PC-3 (cell line): ENCODE results near the gene UNC45B. TPM values are rescaled to one million over a fixed set of nuclear protein-coding genes. Genes with fewer than 3 reads are reported as not detected.

ENCODE experiments used
- ATAC-seq: fragments of 200-7000 bp; cut with Tn5 transposase; 2 replicates; pipeline ENCODE4 v1.9.1; 2020; ENCODE audit warnings: mild to moderate bottlenecking, moderate library complexity
- BruUV-seq: library from RNA; stranded (reverse); fragments of 400-500 nt; replicated peaks from 2 replicates; lab custom pipeline; 2021; lab: Mats Ljungman, UMichigan
- CTCF ChIA-PET: fragments of 300-600 bp; sonication (Branson Sonifier 250); formaldehyde crosslinking; loops from one replicate; lab custom pipeline; 2022; ENCODE audit warnings: antibody characterized with exemption; lab: Charles Lee
- POLR2A ChIA-PET: fragments of 300-600 bp; sonication (Branson Sonifier 250); formaldehyde crosslinking; loops from one replicate; lab custom pipeline; 2022; ENCODE audit warnings: antibody characterized with exemption; ENCODE audit not compliant: unreplicated experiment; lab: Charles Lee
- DNase-seq: peaks from one replicate; pipeline ENCODE4 v3.0.0-alpha.2; 2015
- H2AFZ ChIP-seq: fragments of 300-600 bp; sonication (generic); 2 replicates; pipeline ENCODE4 v1.6.0; 2016; ENCODE audit warnings: antibody characterized with exemption, low read length
- H3F3A ChIP-seq: fragments of 300-600 bp; sonication (generic); one replicate; pipeline ENCODE4 v1.6.0; 2017; ENCODE audit warnings: antibody characterized with exemption, low read length, control low read depth, mild to moderate bottlenecking; ENCODE audit not compliant: unreplicated experiment
- H3K27ac ChIP-seq: fragments of 300-600 bp; sonication (generic); 2 replicates; pipeline ENCODE4 v1.5.1; 2016; ENCODE audit warnings: mild to moderate bottlenecking, low read length
- H3K27me3 ChIP-seq: fragments of 300-600 bp; sonication (generic); 2 replicates; pipeline ENCODE4 v1.6.1; 2016; ENCODE audit warnings: low read length, mixed read lengths
- H3K36me3 ChIP-seq: fragments of 300-600 bp; sonication (generic); 2 replicates; pipeline ENCODE4 v1.6.1; 2016; ENCODE audit warnings: low read depth, mixed run types, low read length, mixed read lengths
- H3K4me1 ChIP-seq: fragments of 300-600 bp; sonication (generic); 2 replicates; pipeline ENCODE4 v1.5.1; 2016; ENCODE audit warnings: low read length; ENCODE audit not compliant: insufficient read depth
- H3K4me2 ChIP-seq: fragments of 300-600 bp; sonication (generic); 2 replicates; pipeline ENCODE4 v1.6.0; 2016; ENCODE audit warnings: low read length
- H3K4me3 ChIP-seq: fragments of 300-600 bp; sonication (generic); 2 replicates; pipeline ENCODE4 v1.5.1; 2016; ENCODE audit warnings: mild to moderate bottlenecking, low read length, mixed read lengths
- H3K79me2 ChIP-seq: fragments of 300-600 bp; sonication (generic); 2 replicates; pipeline ENCODE4 v1.6.1; 2017; ENCODE audit warnings: low read length, mixed read lengths
- H3K9ac ChIP-seq: fragments of 300-600 bp; sonication (generic); 2 replicates; pipeline ENCODE4 v1.6.0; 2016; ENCODE audit warnings: mild to moderate bottlenecking, low read length
- H3K9me2 ChIP-seq: fragments of 300-600 bp; sonication (generic); replicated peaks from 2 replicates; pipeline ENCODE4 v1.6.1; 2016; ENCODE audit warnings: mixed run types, low read length, mixed read lengths
- H3K9me3 ChIP-seq: fragments of 300-600 bp; sonication (generic); 2 replicates; pipeline ENCODE4 v1.6.1; 2016; ENCODE audit warnings: low read length, mixed read lengths
- H4K20me1 ChIP-seq: fragments of 300-600 bp; sonication (generic); 2 replicates; pipeline ENCODE4 v1.6.1; 2016; ENCODE audit warnings: low read length, mixed read lengths
- CTCF ChIP-seq: fragments of 300-600 bp; sonication (generic); conservative IDR thresholded peaks from 2 replicates; pipeline ENCODE4 v1.5.1; 2017; ENCODE audit warnings: antibody characterized with exemption, low read depth, mild to moderate bottlenecking, low read length
- EZH2 ChIP-seq: fragments of 300-600 bp; sonication (generic); IDR thresholded peaks from one replicate; pipeline ENCODE4 v1.6.1; 2017; ENCODE audit warnings: antibody characterized with exemption, mild to moderate bottlenecking, low read length; ENCODE audit not compliant: unreplicated experiment
- EZH2phosphoT487 ChIP-seq: fragments of 300-600 bp; sonication (generic); IDR thresholded peaks from 2 replicates; pipeline ENCODE4 v1.6.1; 2018; ENCODE audit warnings: mild to moderate bottlenecking, antibody characterized with exemption, low read length, borderline replicate concordance
- intact Hi-C: fragments of 100-400 bp; cut with micrococcal nuclease; formaldehyde crosslinking; loops from 2 replicates; pipeline ENCODE4 v1.9.0; 2023
- total RNA-seq: library from RNA; depleted of rRNA; stranded (reverse); fragments of >200 nt; gene quantifications from 2 replicates; pipeline ENCODE4 v1.2.3, GENCODE V29; 2014

UNC45B gene
- total RNA-seq, 1 experiment from 2014 or later: not detected

- H2AFZ ChIP-seq: no peak overlapping the region
- H3F3A ChIP-seq: no peaks in the 10 kb centered on the region
- H3K36me3 ChIP-seq: no peaks in the 10 kb centered on the region
- 0 out of 2 replicates have a peak, but pooled peaks cover 5% of the 10 kb centered on the region for H3K27me3 ChIP-seq
- intact Hi-C loops: no loop called here
- no peaks in the 10 kb centered on the region for H4K20me1 ChIP-seq
- DNase-seq (no peak), ATAC-seq (no peak)
- 0 out of 2 replicates have a peak, but pooled peaks cover 4% of the 10 kb centered on the region for H3K4me1 ChIP-seq
- H3K4me3 ChIP-seq: no peak overlapping the region
- H3K27ac ChIP-seq: no peak overlapping the region
- no peak overlapping the region for H3K9ac ChIP-seq
- ChIA-PET CTCF (no interaction called here), POLR2A (no interaction called here)
- no peaks in the 10 kb centered on the region for H3K9me3 ChIP-seq
- H3K9me2 ChIP-seq: no peaks in the 10 kb centered on the region
- H3K79me2 ChIP-seq: no peaks in the 10 kb centered on the region
- TF ChIP-seq EZH2 (no peak), EZH2phosphoT487 (no peak), CTCF (no peak)
- no TSS peak for BruUV-seq
- H3K4me2 ChIP-seq: no peak overlapping the region
Observed at GRCh38 chr17:35154196-35155165, 6.9 kb downstream of the UNC45B start.

GRCh38 chr17:35155246-35155645 is 7.6 kb downstream of the UNC45B start:
- no peaks in the 10 kb centered on the region for H3K36me3 ChIP-seq
- no peak overlapping the region for H3K9ac ChIP-seq
- H3K27me3 ChIP-seq: 0 out of 2 replicates have a peak, but pooled peaks cover 5% of the 10 kb centered on the region
- BruUV-seq: no TSS peak
- no peak overlapping the region for H2AFZ ChIP-seq
- no peaks in the 10 kb centered on the region for H4K20me1 ChIP-seq
- no peaks in the 10 kb centered on the region for H3K9me3 ChIP-seq
- ChIA-PET POLR2A (no interaction called here), CTCF (no interaction called here)
- no peaks in the 10 kb centered on the region for H3F3A ChIP-seq
- ATAC-seq (no peak), DNase-seq (no peak)
- 0 out of 2 replicates have a peak, but pooled peaks cover 4% of the 10 kb centered on the region for H3K4me1 ChIP-seq
- no peak overlapping the region for H3K27ac ChIP-seq
- no peaks in the 10 kb centered on the region for H3K9me2 ChIP-seq
- intact Hi-C loops: no loop called here
- no peak for TF ChIP-seq CTCF
- TF ChIP-seq EZH2: no peak
- TF ChIP-seq EZH2phosphoT487: no peak
- H3K4me3 ChIP-seq: no peak overlapping the region
- no peak overlapping the region for H3K4me2 ChIP-seq
- no peaks in the 10 kb centered on the region for H3K79me2 ChIP-seq

- intact Hi-C loops: no loop called here
- Histone ChIP-seq H3K9me2 (no peaks in the 10 kb centered on the region), H3K27me3 (peaks cover 13% of the 10 kb centered on the region), H3K4me1 (no peaks in the 10 kb centered on the region), H3K36me3 (no peaks in the 10 kb centered on the region), H3K79me2 (no peaks in the 10 kb centered on the region), H3K4me2 (no peak overlapping the region), H3K9me3 (no peaks in the 10 kb centered on the region), H4K20me1 (no peaks in the 10 kb centered on the region), H3K4me3 (no peak overlapping the region), H2AFZ (no peak overlapping the region), H3K9ac (no peak overlapping the region), H3F3A (no peaks in the 10 kb centered on the region), H3K27ac (no peak overlapping the region)
- DNase-seq (no peak), ATAC-seq (no peak)
- no peak for TF ChIP-seq EZH2phosphoT487
- no peak for TF ChIP-seq EZH2
- no peak for TF ChIP-seq CTCF
- no TSS peak for BruUV-seq
- ChIA-PET CTCF (no interaction called here), POLR2A (no interaction called here)
Observed at GRCh38 chr17:35159940-35160339, 12.3 kb downstream of the UNC45B start.
